ENCODE data around the gene PCSK6.
"Not testable (repeated sequence)": the region's sequence is repeated elsewhere in the genome, so short reads cannot be mapped to it uniquely, and the experiment has no call there.

The PCSK6 gene

GRCh38 chr15:101461097-101461496 is 28.4 kb downstream of the PCSK6 start:
- ATAC-seq, result peak; percentile 32
- DNase-seq, result no peak

- ATAC-seq (no peak), DNase-seq (no peak)
Measured at GRCh38 chr15:101459579-101460300, 29.8 kb downstream of the PCSK6 start.

- ATAC-seq, result no peak
- no peak for DNase-seq
Measured at GRCh38 chr15:101458908-101459578, 30.5 kb downstream of the PCSK6 start.

- no peak for ATAC-seq
- DNase-seq, result no peak
Measured at GRCh38 chr15:101458158-101458900, 31.2 kb downstream of the PCSK6 start.

- DNase-seq, result no peak
- ATAC-seq, result no peak
Measured at GRCh38 chr15:101457696-101458095, 31.8 kb downstream of the PCSK6 start.

- ATAC-seq, result no peak
- DNase-seq, result no peak
Measured at GRCh38 chr15:101456057-101456739, 33.3 kb downstream of the PCSK6 start.

GRCh38 chr15:101455291-101456025 is 34.0 kb downstream of the PCSK6 start:
- DNase-seq (no peak), ATAC-seq (no peak)

- not testable (repeated sequence) for ATAC-seq, DNase-seq
Measured at GRCh38 chr15:101454781-101455180, 34.7 kb downstream of the PCSK6 start.

- no peak for ATAC-seq
- DNase-seq, result no peak
Measured at GRCh38 chr15:101454365-101454764, 35.1 kb downstream of the PCSK6 start.

GRCh38 chr15:101453123-101454120 is 36.1 kb downstream of the PCSK6 start:
- DNase-seq (no peak), ATAC-seq (no peak)

GRCh38 chr15:101452572-101452971 is 36.9 kb downstream of the PCSK6 start:
- no peak for DNase-seq
- no peak for ATAC-seq

- no peak for DNase-seq
- no peak for ATAC-seq
Measured at GRCh38 chr15:101451846-101452245, 37.7 kb downstream of the PCSK6 start.

- no peak for ATAC-seq
- DNase-seq, result peak; percentile 52
Measured at GRCh38 chr15:101451266-101451799, 38.2 kb downstream of the PCSK6 start.

GRCh38 chr15:101450403-101451265 is 38.9 kb downstream of the PCSK6 start:
- DNase-seq, result no peak
- no peak for ATAC-seq

GRCh38 chr15:101449471-101450402 is 39.8 kb downstream of the PCSK6 start:
- ATAC-seq (no peak), DNase-seq (no peak)

- DNase-seq, result no peak
- no peak for ATAC-seq
Measured at GRCh38 chr15:101448336-101448735, 41.2 kb downstream of the PCSK6 start.

GRCh38 chr15:101447561-101448071 is 41.9 kb downstream of the PCSK6 start:
- DNase-seq, result no peak
- ATAC-seq, result no peak

GRCh38 chr15:101447168-101447533 is 42.4 kb downstream of the PCSK6 start:
- no peak for DNase-seq
- no peak for ATAC-seq
